ENCODE measurements around the gene NFIA.
"Not testable (repeated sequence)": the region's sequence is repeated elsewhere in the genome, so short reads cannot be mapped to it uniquely, and the experiment has no call there.

NFIA gene

DNA sequence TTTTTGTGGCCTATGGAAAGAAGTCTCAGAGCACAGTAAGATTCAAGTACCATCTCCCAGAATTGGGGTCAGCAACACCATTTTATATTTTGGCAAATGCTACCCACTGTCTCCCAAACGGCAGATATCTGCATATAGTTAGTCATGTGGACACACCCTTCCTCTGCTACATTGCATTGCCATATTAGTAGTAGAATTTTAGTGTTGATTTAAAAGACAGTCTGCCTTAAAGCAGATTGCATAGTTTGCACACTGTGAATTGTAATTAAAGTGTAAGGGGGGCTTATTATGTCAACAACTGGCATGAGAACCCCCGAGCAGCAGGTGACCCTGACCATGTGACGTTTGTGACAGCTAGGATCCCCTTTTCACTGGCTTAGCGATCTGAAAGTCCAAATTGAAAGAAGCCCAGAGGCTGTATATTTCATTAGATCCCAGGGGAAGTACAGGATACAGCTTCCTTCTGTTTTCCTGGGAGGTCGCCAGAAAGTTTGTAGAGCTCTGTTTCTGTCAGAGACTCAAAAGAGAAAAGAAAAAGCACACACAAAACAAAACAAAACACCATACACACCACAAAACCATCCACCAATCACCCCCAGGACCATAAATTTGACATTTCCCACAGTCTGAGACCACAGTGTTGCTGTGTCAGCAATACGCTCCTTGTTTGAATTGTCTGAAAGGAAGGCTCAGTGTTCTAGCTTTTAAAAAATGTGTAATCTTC lies 172.4 kb downstream of the NFIA start:
- DNase-seq, result peak; percentile 80

- DNase-seq, result peak; percentile 80
These were observed 173.0 kb downstream of the NFIA start for GRCh38 chr1:61255358-61255703.

DNA sequence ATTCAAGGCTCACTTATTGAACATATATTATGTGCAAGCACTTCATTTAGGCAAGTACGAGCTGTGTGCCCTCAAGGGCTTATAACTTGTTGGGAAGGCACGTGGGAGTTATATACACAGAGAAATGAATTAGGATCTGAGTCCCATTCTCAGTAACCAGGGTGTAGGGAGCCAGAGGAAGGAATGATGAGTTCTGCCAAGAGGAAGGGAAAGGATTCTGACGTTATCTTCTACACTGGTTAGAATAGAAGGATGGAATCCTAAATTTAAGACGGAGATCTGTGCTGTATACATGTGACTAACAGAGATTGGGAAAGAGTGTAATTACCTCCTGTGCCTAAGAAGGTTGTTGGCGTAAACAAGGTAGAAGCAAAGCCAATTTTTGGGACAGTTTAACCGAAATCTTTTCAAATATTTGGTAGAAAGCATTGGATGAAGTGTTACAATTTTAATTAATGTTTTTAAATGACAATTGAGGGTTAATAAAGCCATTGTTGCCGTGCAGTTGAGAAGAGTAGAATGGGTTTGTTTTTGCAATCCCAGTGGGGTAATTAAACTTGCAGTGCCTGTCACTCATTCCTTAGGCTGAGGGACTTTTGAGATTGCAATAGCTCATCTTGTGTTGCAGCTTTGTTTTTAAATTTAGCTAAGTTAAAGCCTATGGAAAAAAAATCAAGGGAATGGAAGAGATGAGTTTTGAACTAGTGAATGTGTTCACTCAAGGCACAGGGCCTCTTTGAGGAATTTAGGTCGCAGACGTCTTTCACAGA lies 177.2 kb downstream of the NFIA start:
- no peak for DNase-seq

DNA sequence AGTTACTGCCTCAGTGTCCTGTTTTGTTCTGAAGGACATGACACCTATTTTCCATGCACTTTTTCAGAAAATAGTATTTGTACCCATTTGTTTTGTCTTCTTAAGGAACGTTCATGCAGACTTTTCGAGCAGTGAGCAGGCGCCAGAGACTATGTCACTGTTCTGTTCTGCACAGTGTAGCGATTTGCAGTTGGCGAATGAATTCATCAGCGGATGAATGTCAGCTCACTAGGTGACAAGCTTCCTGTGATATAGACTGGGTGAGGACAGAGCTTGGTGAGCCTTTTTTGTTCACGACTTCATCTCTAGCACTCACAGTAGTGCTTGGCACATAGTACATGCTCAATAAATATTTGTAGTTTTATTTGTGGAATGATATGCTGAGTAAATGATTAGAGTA lies 177.8 kb downstream of the NFIA start:
- no peak for DNase-seq

- DNase-seq, result no peak
These were observed 179.2 kb downstream of the NFIA start for GRCh38 chr1:61261595-61261994.

GRCh38 chr1:61263905-61264824 lies 181.8 kb downstream of the NFIA start:
- DNase-seq, result no peak

- no peak for DNase-seq
These were observed 182.5 kb downstream of the NFIA start for GRCh38 chr1:61264825-61265242.

DNA sequence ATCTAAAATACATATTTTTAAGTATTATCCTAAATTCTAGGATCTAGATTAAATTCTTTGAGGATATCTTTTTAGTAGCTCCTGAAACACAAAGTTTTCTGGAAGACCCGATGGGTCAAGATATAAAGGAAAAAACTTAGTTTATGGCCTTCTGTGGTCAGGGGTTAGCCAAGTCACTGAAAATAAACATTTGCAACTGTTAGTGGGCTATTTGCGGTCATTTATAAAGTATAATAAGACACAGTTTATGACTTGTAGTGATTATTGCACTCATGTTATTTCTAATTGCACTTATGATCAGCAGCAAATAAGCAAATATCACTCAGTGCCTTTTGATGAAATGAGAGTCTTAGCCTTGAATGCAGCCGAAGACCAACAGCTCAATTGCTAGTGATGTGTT lies 183.3 kb downstream of the NFIA start:
- DNase-seq, result no peak

- no peak for DNase-seq
These were observed 184.4 kb downstream of the NFIA start for GRCh38 chr1:61266738-61267137.

DNA sequence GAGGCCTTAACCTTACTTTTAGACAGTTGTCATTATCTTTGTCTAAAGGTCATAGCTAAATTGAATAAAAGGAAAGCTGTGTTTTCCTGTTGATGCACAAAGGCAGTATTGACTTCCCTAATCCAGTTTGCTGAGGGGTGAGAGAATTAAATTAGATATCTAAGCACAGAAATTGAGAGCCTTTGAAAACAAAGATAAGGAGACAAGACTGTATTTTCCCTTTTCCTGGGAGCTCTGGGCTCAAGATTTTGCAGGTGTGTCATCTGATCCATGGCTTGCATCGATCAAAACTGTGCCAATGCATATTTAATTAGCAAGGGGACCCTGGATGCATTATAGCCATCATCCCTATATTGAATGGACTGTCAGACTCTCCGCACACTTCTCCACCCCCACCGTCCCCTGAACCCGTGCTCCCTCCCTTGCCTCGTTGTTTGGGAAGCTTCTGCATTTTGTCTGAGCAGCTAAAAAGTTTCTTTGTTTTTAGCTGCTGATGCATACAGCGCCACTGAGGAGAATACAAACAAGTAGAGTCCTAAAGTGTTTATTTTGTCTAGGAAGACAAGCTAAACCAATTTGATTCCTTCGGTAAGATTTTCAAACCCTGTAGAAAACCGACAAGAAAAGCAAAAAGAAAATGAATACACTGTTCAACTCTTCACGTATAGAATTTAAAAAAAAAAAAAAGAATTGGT lies 186.3 kb downstream of the NFIA start:
- no peak for DNase-seq

DNA sequence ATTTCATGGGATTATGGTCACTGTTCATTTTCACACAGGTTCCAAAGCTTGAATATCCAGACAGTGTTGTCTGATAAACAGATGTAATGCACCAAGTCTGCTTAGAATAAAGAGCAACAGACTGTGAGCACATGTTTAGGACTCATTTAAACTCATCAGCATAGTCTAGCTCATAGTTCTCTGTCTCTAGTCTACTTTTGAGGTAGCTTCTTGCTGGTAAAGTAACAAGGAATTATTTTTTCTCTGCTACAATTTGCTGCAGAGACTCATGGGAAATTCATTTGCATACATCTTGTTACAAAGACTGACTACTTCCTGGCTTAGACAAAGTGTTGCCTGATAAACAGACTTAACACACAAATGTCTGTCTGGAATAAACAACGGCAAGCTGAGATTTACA lies 187.2 kb downstream of the NFIA start:
- DNase-seq, result no peak

DNA sequence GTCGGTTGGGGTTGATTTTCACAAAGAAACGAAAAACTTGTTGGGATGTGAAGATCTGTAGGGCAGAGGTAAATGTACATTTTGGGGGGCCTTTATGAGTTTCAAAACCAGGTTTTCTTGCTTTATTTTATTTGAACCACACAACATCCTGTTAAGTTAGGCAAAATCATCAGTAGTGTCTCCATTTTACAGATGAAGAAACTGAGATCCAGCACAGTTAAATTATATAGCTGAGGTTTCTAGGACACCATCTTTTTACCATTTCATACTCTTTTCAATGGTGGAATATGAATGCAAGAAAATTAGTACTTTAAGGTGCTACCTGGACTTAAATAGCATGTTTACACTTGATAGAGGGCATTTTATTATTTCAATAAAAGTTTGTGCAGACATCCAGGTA lies 187.7 kb downstream of the NFIA start:
- no peak for DNase-seq

- DNase-seq, result no peak
These were observed 188.5 kb downstream of the NFIA start for GRCh38 chr1:61270761-61271411.

GRCh38 chr1:61271412-61271789 lies 189.0 kb downstream of the NFIA start:
- no peak for DNase-seq

- no peak for DNase-seq
These were observed 190.9 kb downstream of the NFIA start for GRCh38 chr1:61273167-61273705.

DNA sequence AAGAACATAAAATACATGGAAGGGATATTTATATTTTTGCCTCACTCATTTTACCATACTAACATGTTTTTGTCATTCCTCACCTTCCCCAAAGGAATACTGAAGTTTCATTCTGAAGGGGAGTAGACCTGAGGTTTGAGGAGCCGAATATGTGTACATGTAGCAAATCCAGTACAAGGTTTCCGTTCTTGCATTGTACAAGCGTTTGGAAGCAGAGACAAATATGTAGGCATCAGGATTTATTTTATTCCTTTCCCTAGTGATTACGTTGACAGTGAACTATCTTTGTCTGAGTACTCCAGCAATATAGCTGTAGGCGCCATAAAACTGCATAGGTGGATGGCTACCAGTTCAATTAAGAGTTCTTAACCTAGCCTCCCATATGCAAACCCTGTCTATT lies 191.5 kb downstream of the NFIA start:
- DNase-seq, result no peak

DNA sequence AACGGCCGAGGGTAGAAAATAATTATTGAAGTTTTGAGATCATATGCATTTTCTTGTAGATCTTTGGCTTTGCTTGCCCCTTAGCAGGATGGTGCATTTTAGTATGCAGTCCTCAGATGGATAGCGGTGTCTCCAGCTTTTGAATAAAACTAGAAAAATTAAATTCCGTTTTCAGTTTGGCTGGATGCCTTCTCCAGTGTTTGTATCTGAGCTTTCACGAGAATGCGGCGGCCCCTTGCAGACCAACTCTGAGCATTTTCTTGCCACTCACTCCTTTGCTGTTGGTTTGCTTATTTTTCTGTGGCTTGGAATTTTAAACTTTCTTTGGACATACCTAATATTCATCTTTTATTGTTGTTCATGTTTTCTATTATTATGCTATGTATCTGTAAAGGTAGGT lies 192.6 kb downstream of the NFIA start:
- no peak for DNase-seq

DNA sequence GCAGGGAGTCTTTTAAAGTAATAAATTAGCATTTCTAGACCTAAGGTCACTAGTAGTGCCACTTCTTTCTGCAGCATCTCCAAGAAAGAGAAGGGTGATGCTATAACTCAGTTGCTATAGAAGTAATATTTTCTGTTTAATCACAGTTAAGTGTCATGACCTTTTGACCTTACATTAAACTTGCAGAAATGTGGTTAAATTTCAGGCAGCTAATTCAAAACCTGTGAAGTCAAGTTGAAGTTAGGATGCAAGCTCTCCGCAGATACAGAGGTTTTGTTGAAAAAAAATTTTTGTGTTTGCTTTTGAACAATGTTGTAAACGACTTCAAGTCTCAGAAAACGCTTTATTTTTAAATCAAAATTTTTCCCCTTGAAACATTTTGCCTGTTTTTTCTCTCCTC lies 193.9 kb downstream of the NFIA start:
- no peak for DNase-seq

DNA sequence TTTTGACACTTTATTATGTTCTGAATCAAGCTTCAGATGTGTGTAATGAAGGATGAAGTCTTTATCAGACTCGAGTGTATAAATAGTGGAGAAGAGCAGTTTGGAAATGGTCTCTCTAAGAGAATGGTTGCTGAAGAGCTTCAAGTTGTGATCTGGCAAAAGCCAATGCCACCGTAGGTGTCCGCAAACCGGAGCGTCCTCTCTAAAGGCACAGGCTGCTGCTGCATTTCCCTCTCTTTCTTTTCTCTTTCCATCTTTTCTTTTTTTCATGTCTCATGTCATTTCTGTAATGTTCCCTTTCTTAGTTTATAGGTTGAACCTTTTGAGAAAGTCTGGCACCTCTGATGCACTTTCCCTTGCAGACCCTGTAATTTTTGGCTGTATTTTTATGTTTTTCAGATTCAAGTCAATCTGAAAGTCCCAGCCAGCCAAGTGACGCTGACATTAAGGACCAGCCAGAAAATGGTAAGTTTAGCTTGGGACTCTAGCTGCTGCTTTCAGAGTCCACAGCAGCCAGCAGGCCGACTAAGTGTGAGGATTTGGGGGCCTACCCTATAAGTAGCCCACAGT lies 194.8 kb downstream of the NFIA start:
- DNase-seq, result no peak

DNA sequence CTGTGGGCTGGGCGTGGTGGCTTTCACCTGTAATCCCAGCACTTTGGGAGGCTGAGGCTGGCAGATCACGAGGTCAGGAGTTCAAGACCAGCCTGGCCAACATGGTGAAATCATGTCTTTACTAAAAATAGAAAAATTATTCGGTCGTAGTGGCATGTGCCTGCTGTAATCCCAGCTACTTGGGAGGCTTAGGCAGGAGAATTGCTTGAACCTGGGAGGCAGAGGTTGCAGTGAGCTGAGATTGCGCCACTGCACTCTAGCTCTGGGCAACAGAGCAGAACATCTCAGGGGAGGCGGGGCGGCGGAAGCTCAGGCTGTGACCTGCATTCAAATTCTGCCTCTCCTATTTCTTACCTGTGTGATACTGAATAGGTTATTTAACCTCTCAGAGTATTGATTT lies 196.1 kb downstream of the NFIA start:
- DNase-seq, result not testable (repeated sequence)

- DNase-seq, result no peak
These were observed 196.6 kb downstream of the NFIA start for GRCh38 chr1:61278966-61279365.

DNA sequence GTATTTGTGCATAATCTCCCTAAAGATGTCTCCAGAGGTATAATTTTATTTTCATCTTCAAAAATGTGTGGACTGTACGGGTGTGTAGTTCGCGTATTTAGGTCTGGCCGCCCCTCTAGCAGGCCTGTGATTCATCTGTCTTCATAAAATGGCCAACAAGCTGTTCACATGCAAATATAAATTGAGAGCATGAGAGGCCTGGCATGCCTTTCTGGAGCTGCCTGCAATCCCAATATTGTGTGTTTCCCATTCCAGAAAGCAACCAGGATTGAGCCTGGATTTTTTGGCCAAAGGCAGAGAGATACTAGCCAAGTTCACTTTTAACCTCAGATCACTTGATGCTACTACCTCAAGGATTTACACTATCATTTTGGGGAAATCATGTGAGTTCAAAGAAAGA lies 197.2 kb downstream of the NFIA start:
- DNase-seq, result no peak

All from KG1 (cell line).